Astrocyte of the spinal cord (primary cell): Measurements from ENCODE around the gene CLDN8.

ENCODE experiments used
- DNase-seq: peaks from one replicate; pipeline ENCODE4 v3.0.0; 2011; ENCODE audit warnings: low read depth, low spot score
- H3K4me3 ChIP-seq: 2 replicates; pipeline ENCODE4 v1.5.1; 2011; ENCODE audit warnings: low read depth, mild to moderate bottlenecking, low read length, moderate library complexity
- CTCF ChIP-seq: IDR thresholded peaks from 2 replicates; pipeline ENCODE4 v1.5.1; 2012; ENCODE audit warnings: low read depth, mild to moderate bottlenecking, low read length, inconsistent platforms
- in situ Hi-C: cut with HindIII; loops from 2 replicates; pipeline ENCODE4 v1.10.0; 2017; ENCODE audit warnings: low sequenced_read_pairs

The CLDN8 gene

GRCh38 chr21:30248844-30249243 lies 32.9 kb upstream of the CLDN8 start:
- TF ChIP-seq CTCF, result no peak

GRCh38 chr21:30245061-30245460 lies 29.2 kb upstream of the CLDN8 start:
- in situ Hi-C loops, result no loop called here
- H3K4me3 ChIP-seq, result no peak overlapping the region
- DNase-seq, result no peak
- TF ChIP-seq CTCF, result no peak

More at GRCh38 chr21:30248844-30249243, 32.9 kb upstream of the CLDN8 start:
- in situ Hi-C loops, result no loop called here
- H3K4me3 ChIP-seq, result no peak overlapping the region
- no peak for DNase-seq

GRCh38 chr21:30243691-30244090 lies 27.8 kb upstream of the CLDN8 start:
- no peak for TF ChIP-seq CTCF
- no peak for DNase-seq
- in situ Hi-C loops, result no loop called here
- H3K4me3 ChIP-seq, result no peak overlapping the region

GRCh38 chr21:30240661-30241060 lies 24.8 kb upstream of the CLDN8 start:
- H3K4me3 ChIP-seq, result no peak overlapping the region
- in situ Hi-C loops, result no loop called here
- TF ChIP-seq CTCF, result no peak
- no peak for DNase-seq

GRCh38 chr21:30238168-30238567 lies 22.3 kb upstream of the CLDN8 start:
- in situ Hi-C loops, result no loop called here
- no peak for DNase-seq
- no peak for TF ChIP-seq CTCF
- no peak overlapping the region for H3K4me3 ChIP-seq

GRCh38 chr21:30234643-30235042 lies 18.7 kb upstream of the CLDN8 start:
- in situ Hi-C loops, result no loop called here
- no peak for DNase-seq
- H3K4me3 ChIP-seq, result no peak overlapping the region
- TF ChIP-seq CTCF, result no peak

- DNase-seq, result no peak
- TF ChIP-seq CTCF, result no peak
- no peak overlapping the region for H3K4me3 ChIP-seq
- in situ Hi-C loops, result no loop called here
Observed at GRCh38 chr21:30234050-30234449, 18.2 kb upstream of the CLDN8 start.
